ENCODE measurements around the gene PRR18.

Gene PRR18

DNA sequence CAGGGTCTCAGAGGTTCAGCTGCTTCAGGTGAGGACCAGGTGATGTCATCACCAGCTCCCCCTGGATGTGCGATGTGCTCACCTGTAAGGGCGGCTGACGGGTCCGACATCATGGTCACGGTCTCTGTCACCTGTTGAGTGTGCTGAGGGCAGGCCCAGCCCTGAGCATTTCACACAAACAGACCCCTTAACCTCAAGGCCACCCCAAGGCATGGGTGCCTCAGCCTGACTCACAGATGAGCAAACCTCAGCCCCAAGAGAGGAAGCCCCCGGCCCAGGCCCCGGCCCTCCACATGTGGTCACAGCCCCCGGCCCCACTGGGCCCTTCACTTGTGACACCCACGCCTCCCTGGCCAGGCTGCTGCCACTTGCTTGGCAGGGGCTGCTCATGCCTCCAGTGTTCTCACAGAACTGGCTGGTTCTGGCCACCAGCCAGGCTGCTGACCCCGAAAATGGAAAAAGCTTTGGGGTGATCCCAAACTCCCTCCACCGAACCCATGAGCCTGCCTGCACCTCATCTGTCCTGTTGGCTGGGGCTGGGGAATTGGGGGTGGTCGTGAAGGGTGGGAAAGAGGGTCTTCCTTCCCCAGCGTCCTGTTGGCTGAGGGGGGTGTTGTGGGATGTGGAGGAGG, 33.3 kb downstream of the PRR18 start:
- no peak for DNase-seq (ENCODE audit: low read depth)

DNA sequence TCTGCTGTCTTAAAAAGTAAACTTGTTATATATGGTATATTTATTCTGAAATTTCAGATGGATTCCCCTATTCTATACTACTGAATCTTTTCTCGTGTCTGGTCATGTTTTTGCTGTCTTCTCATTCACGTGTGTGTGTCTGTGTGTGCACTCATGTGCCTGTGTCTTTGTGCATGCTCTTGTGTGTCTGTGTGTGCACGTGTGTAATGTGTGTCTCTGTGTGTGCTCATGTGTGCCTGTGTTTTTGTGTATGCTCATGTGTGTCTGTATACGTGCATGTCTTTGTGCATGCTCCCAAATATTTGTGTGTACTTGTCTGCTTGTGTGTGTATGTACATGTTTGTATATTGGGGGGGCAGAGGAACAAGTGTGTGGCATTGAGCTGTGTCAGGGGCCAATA, 34.0 kb downstream of the PRR18 start:
- DNase-seq (ENCODE audit: low read depth) = no peak

DNA sequence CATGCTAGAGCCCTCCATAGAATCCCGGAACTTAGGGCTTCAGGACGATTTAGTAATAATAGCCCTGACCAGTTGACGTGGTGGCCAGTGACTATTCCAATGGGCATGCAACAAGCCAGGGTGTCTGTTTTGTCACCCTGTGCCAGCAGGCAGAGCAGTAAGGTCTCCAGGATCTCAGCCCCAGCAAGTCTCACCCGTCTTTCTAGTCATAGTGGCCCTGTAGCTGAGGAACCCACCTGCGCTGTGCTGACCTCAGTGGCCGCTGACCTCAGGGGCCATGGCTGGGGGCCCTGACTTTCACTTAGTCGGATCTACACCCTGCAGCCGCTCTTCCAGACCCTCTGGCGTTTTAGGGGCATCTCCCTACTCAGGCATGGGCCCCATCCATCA, 36.8 kb downstream of the PRR18 start:
- no peak for DNase-seq (ENCODE audit: low read depth)

DNA sequence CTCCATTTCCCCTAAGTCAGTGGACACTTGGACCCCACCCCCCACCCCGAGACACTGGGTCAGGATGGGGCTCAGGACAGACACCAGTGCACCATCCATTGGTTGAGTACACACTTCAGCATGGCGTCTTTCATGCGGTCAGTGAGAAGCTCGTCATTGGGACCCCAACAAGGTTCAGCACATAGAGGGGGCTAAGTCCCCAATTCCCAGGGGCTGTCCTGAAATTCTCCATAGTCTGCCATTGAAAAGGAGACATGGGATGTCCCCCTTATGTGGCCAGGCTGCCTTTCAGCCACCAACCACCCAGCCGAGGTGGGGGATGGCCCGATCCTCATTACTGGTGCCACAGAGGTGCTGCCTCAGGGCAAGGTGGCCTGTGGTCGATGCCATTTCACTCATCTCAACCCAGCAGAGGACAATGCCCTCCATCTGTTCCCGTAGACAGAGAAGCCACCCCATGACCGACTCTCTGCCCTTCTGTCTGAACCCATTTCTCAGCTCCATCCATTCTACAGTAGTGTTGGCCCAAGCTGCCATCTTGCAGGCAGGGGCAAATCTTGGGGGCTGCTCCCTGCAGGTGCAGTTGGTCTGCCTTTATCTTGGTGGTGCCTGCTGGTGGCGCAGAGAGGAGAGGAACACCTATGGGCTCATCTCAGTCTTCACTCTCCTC, 37.4 kb downstream of the PRR18 start:
- no peak for DNase-seq (ENCODE audit: low read depth)

DNA sequence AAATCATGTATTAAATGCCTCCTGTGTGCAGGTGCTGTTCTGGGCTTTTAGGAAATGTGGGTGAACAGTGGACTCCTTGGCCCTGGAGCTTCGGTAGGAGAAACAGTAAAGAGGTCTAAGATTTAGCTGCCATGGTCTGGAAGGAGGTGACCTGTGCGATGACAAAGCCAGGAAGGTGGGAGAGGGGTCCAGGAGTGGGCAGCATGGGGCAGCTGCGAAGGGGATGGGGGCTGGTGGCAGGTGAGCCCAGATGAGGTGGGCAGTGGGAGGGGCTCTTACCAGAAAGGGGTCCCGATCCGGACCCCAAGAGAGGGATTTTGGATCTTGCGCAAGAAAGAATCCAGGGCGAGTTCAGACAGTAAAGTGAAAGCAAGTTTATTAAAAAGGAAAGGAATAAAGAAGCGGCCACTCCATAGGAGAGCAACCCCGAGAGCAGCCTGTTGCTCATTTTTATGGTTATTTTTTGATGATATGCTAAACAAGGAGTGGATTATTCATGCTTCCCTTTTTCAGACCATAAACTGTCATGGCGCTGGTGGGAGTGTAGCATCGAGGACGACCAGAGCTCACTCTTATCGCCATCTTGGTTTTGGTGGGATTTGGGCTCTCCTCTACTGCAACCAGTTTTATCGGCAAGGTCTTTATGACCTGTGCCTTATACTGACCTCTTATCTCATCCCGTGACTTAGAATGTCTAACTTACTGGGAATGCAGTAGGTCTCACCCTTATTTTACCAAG, 38.7 kb downstream of the PRR18 start:
- DNase-seq (ENCODE audit: low read depth) = no peak

DNA sequence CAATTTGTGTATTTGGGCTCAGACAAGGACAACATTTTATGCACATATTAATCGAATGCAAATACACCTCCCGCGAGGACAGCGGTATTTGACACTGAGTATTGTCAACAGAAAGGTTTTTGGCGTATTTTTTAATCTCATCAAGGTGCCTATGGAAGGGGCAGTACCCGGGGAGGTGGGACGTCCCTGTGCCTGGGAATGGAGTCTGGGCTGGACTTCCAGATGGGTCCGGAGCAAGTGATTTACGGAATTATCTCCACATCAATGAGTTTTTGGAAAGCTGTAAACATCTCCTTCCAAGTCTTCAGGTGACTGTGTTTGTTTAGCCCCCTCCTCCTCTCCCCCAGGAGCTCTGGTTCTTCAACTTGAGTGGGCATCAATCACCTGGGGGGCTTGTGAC, 39.8 kb downstream of the PRR18 start:
- no peak for DNase-seq (ENCODE audit: low read depth)

DNA sequence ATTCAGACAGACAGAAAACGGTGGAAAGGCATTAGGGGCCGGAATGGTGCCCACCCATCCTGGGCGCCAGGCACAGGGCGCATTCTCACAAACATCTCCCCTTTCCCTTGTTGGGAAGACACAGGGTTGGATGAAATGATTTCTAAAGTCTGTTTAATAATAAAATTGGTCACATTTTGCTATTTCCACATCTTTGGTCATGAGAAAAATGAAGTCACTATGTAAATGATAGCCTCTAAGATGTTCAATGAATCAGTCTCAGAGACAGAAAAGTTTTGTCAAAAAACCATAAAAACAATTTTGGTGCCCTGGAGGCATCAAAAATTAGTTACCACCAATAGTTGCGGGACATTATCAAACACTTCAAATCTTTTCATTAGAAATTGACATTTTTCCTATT, 40.7 kb downstream of the PRR18 start:
- no peak for DNase-seq (ENCODE audit: low read depth)

DNA sequence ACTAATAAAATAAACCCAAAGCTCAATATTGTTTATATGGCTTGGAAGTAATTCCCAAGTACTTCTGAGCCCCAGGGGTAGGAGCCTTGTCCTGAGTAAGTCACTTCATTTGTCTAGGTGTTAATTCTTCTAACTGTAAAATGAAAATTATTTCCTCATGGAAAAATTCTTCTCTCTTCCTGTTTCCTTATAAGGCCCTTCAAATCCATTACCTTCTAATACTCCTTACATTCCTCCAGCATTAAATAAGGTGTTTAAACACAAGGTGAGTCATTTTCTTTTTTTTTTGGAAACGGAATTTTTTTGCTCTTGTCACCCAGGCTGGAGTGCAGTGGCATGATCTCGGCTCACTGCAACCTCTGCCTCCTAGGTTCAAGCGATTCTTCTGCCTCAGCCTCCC, 41.9 kb downstream of the PRR18 start:
- no peak for DNase-seq (ENCODE audit: low read depth)

DNA sequence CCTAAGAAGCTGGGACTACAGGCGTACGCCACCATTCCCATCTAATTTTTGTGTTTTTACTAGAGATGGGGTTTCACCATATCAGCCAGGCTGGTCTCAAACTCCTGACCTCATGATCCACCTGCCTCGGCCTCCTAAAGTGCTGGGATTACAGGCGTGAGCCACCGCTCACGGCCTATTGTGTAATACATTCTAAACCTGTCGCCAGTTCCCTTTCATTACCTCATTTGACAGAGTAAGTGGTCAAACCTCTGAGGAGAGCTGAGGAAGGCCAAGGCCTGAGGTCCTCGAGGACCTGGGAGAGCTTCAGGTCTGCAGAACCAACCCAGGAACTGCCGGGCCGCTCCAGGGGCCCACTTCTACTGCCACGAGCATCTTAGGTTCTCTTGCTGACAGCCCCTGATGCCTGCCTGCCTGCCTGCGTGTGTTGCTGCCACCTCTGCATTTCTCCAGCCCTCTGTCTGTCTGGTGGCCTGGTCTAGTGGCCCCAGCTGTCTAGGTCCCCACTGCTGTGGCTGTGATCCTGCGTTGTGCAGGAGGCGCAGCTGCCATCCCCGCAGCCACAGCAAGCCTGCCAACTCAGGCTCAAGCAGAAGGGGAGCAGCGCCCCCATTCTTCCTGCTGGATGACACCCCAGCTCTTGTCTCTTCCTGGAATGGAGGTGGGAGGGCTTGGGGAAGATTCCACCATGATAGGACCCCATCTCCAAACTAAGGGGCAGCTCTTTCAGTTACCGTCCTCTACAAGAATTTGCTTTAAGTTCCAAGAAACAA, 45.3 kb downstream of the PRR18 start:
- no peak for DNase-seq (ENCODE audit: low read depth)

DNA sequence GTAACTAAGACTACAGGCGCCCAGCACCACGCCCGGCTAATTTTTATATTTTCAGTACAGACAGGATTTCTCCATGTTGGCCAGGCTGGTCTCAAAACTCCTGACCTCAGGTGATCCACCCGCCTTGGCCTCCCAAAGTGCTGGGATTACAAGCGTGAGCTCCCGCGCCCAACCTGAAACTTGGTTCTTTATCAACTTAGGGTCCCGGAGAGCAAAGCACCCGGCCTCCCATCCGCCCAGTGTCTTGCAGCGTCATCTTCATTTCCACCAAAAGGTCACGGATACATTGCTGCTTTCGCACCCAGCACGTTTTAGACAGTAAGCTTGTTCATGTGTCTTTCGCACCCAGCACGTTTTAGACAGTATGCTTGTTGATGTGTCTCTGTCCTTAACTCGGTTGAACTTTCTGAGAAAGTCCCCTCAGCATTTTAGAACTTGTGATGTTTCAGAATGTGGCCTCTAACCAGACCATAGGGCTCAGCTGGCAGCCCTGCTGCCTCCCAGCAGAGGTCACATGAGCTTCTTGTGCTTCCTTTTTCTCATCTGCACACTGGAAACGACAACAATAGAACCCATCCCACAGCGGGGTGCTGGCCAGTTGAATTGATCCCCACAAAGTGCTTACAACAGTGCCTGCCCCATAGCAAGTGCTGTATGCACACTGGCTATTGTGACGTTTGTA, 48.8 kb downstream of the PRR18 start:
- no peak for DNase-seq (ENCODE audit: low read depth)

DNA sequence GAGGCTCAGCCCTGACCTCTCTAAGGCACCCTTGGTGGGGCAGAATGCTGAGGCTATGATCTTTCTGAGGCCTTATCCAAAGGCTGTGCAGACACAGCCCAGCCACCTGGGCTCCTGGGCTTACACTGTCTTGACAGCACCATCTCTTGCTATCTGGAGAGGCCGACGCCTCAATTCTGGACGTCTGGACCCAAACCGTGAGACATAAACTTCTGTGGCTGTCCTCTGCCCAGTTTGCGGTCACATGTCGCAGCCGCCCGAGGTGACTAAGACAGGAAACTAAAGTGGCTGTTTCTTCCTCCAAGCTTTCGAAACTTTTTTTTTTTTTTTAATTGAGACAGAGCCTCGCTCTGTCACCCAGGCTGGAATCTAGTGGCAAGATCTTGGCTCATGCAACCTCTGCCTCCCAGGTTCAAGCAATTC, 49.3 kb downstream of the PRR18 start:
- no peak for DNase-seq (ENCODE audit: low read depth)

DNA sequence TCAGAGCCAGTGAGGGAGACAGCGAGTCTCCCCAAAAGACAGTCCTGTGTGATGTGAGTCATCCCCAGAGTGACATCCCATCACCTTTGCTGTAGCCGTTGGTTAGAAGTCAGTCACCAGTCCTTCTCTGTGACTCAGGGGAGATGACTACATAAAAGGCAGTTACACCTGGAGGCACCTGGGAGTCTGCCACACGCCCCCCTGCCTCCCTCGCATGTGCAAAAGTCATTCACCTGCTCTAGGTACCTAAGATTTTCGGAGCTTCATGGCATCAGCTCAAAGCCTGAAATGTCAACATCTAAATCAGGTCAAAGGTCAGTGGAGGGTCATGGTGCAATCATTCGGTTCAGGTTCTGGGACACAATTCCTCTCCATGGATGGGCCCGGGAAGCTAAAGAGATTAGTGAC, 50.3 kb downstream of the PRR18 start:
- no peak for DNase-seq (ENCODE audit: low read depth)

Data from stimulated activated CD8-positive, alpha-beta memory T cell treated with anti-CD3 and anti-CD28 coated beads, Interleukin-15, amount 100 ng/mL, for 24 hours (primary cell).